HepG2 (cell line): ENCODE results near the gene UQCRHL. TPM values are rescaled to one million over a fixed set of nuclear protein-coding genes. Genes with fewer than 3 reads are reported as not detected.

Experiments used
- DRAP1 ChIP-seq: IDR thresholded peaks from 2 replicates; pipeline ENCODE4 v1.6.1; 2016; ENCODE audit warnings: missing genetic modification reagents, missing compliant biosample characterization
- ELF3 ChIP-seq: IDR thresholded peaks from 2 replicates; pipeline ENCODE4 v1.6.1; 2016; ENCODE audit warnings: missing genetic modification reagents, missing compliant biosample characterization
- GPN1 ChIP-seq: sonication (generic); formaldehyde crosslinking; IDR thresholded peaks from 2 replicates; pipeline ENCODE4 v1.5.1; 2020; ENCODE audit warnings: missing genetic modification reagents, borderline replicate concordance
- GRHL1 ChIP-seq: sonication (generic); formaldehyde crosslinking; conservative IDR thresholded peaks from 2 replicates; pipeline ENCODE4 v1.8.0; 2022; ENCODE audit warnings: missing genetic modification reagents
- NCOA2 ChIP-seq: sonication (generic); formaldehyde crosslinking; IDR thresholded peaks from 2 replicates; pipeline ENCODE4 v1.8.0; 2022; ENCODE audit warnings: inconsistent platforms
- SMC3 ChIP-seq: IDR thresholded peaks from 2 replicates; pipeline ENCODE4 v1.6.1; 2011; ENCODE audit warnings: low read length, improper control_type of control experiment
- ZBED4 ChIP-seq: sonication (generic); formaldehyde crosslinking; IDR thresholded peaks from 2 replicates; pipeline ENCODE4 v1.4.0; 2020; ENCODE audit warnings: missing genetic modification reagents, borderline replicate concordance
- ZBTB40 ChIP-seq, 2 experiments: fragments of 450-650 bp in 1 of 2; sonication (generic) in 1 of 2; formaldehyde crosslinking in 1 of 2; IDR thresholded peaks; 2 replicates each; pipeline versions ENCODE4 v1.6.1 to v1.8.0; 2016 to 2022; ENCODE audit warnings: antibody characterized with exemption in 1 of 2, mild to moderate bottlenecking in 1 of 2, missing genetic modification reagents in 1 of 2
- ZFP91 ChIP-seq: sonication (generic); formaldehyde crosslinking; IDR thresholded peaks from 2 replicates; pipeline ENCODE4 v1.9.0; 2022; ENCODE audit warnings: missing genetic modification reagents, mild to moderate bottlenecking, borderline replicate concordance
- ZNF350 ChIP-seq: sonication (generic); formaldehyde crosslinking; IDR thresholded peaks from 2 replicates; pipeline ENCODE4 v1.4.0; 2020; ENCODE audit warnings: mild to moderate bottlenecking, low read depth, missing genetic modification reagents, borderline replicate concordance
- ZNF616 ChIP-seq: sonication (generic); formaldehyde crosslinking; IDR thresholded peaks from 2 replicates; pipeline ENCODE4 v1.5.0; 2020; ENCODE audit warnings: low read depth, mild to moderate bottlenecking, missing genetic modification reagents
- polyA plus RNA-seq, 8 experiments: library from polyadenylated mRNA; depleted of rRNA in 3 of 8; stranded (reverse) in 7 of 8; unstranded in 1 of 8; fragments of >200 nt; fragmentation: Illumina TruSeq in 4 of 8; extraction: Trizol in 4 of 8; gene quantifications; 2 replicates each; pipeline versions ENCODE4 v1.2.1 to v1.2.3, GENCODE V29; 2011 to 2016; ENCODE audit warnings: low read depth in 4 of 8, missing spikeins in 1 of 8, mixed read lengths in 1 of 8; ENCODE audit not compliant: insufficient read depth in 1 of 8
- total RNA-seq, 5 experiments: library from RNA; depleted of rRNA; stranded (reverse); fragments of >200 nt; fragmentation: Illumina TruSeq; extraction: Trizol; gene quantifications; 2 replicates each; pipeline ENCODE4 v1.2.3, GENCODE V29; 2016; ENCODE audit warnings: low read depth in 1 of 5

UQCRHL gene
- total and polyA plus RNA-seq, 2 of the 13 experiments (the other 11 are each of a cell fraction or from before 2014, with no cell fraction given) = 1.8 to 2.3 TPM

- 0 out of 2 replicates have a peak, but pooled peaks have one; percentile 7 for TF ChIP-seq ZNF350 (CRISPR knock-in tag)
- TF ChIP-seq ZFP91 (CRISPR knock-in tag) = no peak
- no peak for TF ChIP-seq ZNF616 (CRISPR knock-in tag)
- TF ChIP-seq DRAP1 (CRISPR knock-in tag) = no peak
- TF ChIP-seq SMC3 = peak; percentile 18; the same call in 1 of the 2 replicates
- TF ChIP-seq ZBTB40 (IDR thresholded peaks at IDR 0.05) = no peak
- TF ChIP-seq ZBTB40 (CRISPR knock-in tag; IDR thresholded peaks at IDR 0.05) = no peak; the same call in 1 of the 2 replicates
- TF ChIP-seq NCOA2 (CRISPR knock-in tag) = no peak
- no peak for TF ChIP-seq GPN1 (CRISPR knock-in tag)
- TF ChIP-seq ZBED4 (CRISPR knock-in tag) = no peak
- TF ChIP-seq GRHL1 (CRISPR knock-in tag) = no peak
- no peak for TF ChIP-seq ELF3 (CRISPR knock-in tag)
Measured at GRCh38 chr1:15849775-15850324, 42.4 kb upstream of the UQCRHL start (continued).
